GM23338 (cell line): ENCODE results near the gene TXNRD1. TPM values are rescaled to one million over a fixed set of nuclear protein-coding genes. Genes with fewer than 3 reads are reported as not detected.

Source experiments
- ATAC-seq: fragments of 200-7000 bp; cut with Tn5 transposase; 3 replicates; pipeline ENCODE4 v1.9.1; 2020
- DNase-seq: peaks from one replicate; pipeline ENCODE4 v3.0.0-alpha.2; 2015; ENCODE audit warnings: low spot score
- H2AFZ ChIP-seq: fragments of 200-600 bp; sonication (generic); 2 replicates; pipeline ENCODE4 v1.8.0; 2016; ENCODE audit warnings: antibody characterized with exemption, mild to moderate bottlenecking, moderate library complexity
- H3F3A ChIP-seq: fragments of 200-600 bp; sonication (generic); replicated peaks from 2 replicates; pipeline ENCODE4 v1.8.0; 2017; ENCODE audit warnings: antibody characterized with exemption, mixed run types, low read depth
- H3K27ac ChIP-seq: fragments of 200-600 bp; sonication (generic); 2 replicates; pipeline ENCODE4 v1.6.1; 2016; ENCODE audit warnings: low read depth
- H3K27me3 ChIP-seq: fragments of 200-600 bp; sonication (generic); 2 replicates; pipeline ENCODE4 v1.8.0; 2016; ENCODE audit warnings: mild to moderate bottlenecking, mixed run types, moderate library complexity; ENCODE audit not compliant: insufficient read depth
- H3K36me3 ChIP-seq: fragments of 200-600 bp; sonication (generic); 2 replicates; pipeline ENCODE4 v1.8.0; 2016; ENCODE audit warnings: mild to moderate bottlenecking; ENCODE audit not compliant: insufficient read depth
- H3K4me1 ChIP-seq: fragments of 200-600 bp; sonication (generic); 2 replicates; pipeline ENCODE4 v1.8.0; 2016; ENCODE audit warnings: mild to moderate bottlenecking, moderate library complexity; ENCODE audit not compliant: insufficient read depth
- H3K4me2 ChIP-seq: fragments of 200-600 bp; sonication (generic); 2 replicates; pipeline ENCODE4 v1.7.1; 2017; ENCODE audit warnings: mixed run types
- H3K4me3 ChIP-seq: fragments of 200-600 bp; sonication (generic); 2 replicates; pipeline ENCODE4 v1.6.1; 2016; ENCODE audit warnings: mixed run types
- H3K79me2 ChIP-seq: fragments of 200-600 bp; sonication (generic); replicated peaks from 2 replicates; pipeline ENCODE4 v1.8.0; 2017; ENCODE audit warnings: mild to moderate bottlenecking; ENCODE audit not compliant: insufficient read depth
- H3K9me2 ChIP-seq: fragments of 200-600 bp; sonication (generic); 2 replicates; pipeline ENCODE4 v1.8.0; 2017; ENCODE audit not compliant: insufficient read depth
- H4K20me1 ChIP-seq: fragments of 200-600 bp; sonication (generic); replicated peaks from 2 replicates; pipeline ENCODE4 v1.8.0; 2017; ENCODE audit warnings: mild to moderate bottlenecking; ENCODE audit not compliant: insufficient read depth
- H3K27ac Mint-ChIP-seq: 2 replicates; pipeline ENCODE4 v1.8.0; 2020; ENCODE audit warnings: inconsistent platforms, mild to moderate bottlenecking, moderate library complexity, mixed read lengths
- H3K27me3 Mint-ChIP-seq: 3 replicates; pipeline ENCODE4 v1.8.0; 2022; ENCODE audit warnings: low read depth, mild to moderate bottlenecking, moderate library complexity, mixed read lengths, inconsistent platforms; ENCODE audit not compliant: insufficient read depth, poor library complexity
- H3K36me3 Mint-ChIP-seq: 3 replicates; pipeline ENCODE4 v1.8.0; 2021; ENCODE audit warnings: low read depth, mild to moderate bottlenecking, inconsistent platforms, moderate library complexity, mixed read lengths
- H3K4me1 Mint-ChIP-seq: 3 replicates; pipeline ENCODE4 v1.8.0; 2020; ENCODE audit warnings: mild to moderate bottlenecking, inconsistent platforms, mixed read lengths
- H3K4me3 Mint-ChIP-seq: 3 replicates; pipeline ENCODE4 v1.8.0; 2021; ENCODE audit warnings: moderate library complexity, mild to moderate bottlenecking, inconsistent platforms, mixed read lengths
- H3K9me3 Mint-ChIP-seq: 3 replicates; pipeline ENCODE4 v1.8.0; 2020; ENCODE audit warnings: moderate library complexity, mild to moderate bottlenecking, inconsistent platforms, mixed read lengths
- CREB1 ChIP-seq: fragments of 250-450 bp; sonication (Bioruptor Pico); IDR thresholded peaks from 2 replicates; pipeline ENCODE4 v1.5.0; 2020; ENCODE audit warnings: low read depth, mild to moderate bottlenecking, moderate library complexity
- JUNB ChIP-seq: IDR thresholded peaks from one replicate; pipeline ENCODE4 v1.6.1; 2016; ENCODE audit warnings: antibody characterized with exemption; ENCODE audit not compliant: unreplicated experiment
- POLR2AphosphoS5 ChIP-seq: IDR thresholded peaks from 2 replicates; pipeline ENCODE4 v1.6.1; 2016; ENCODE audit warnings: antibody characterized with exemption, low read depth
- STAT1 ChIP-seq: IDR thresholded peaks from one replicate; pipeline ENCODE4 v1.6.1; 2016; ENCODE audit warnings: antibody characterized with exemption; ENCODE audit not compliant: unreplicated experiment
- polyA plus RNA-seq: library from polyadenylated mRNA; unstranded; fragments of >200 nt; fragmentation: Nextera tagmentation; extraction: Ambion mirVana; gene quantifications from 2 replicates; pipeline ENCODE4 v1.2.1, GENCODE V29; 2016
- total RNA-seq: library from RNA; depleted of rRNA; stranded (reverse); fragments of >200 nt; shearing (Covaris generic); gene quantifications from 2 replicates; pipeline ENCODE4 v1.2.3, GENCODE V29; 2014
- TF ChIP-seq, protein P1 (sequence below): fragments of 250-450 bp; sonication (Bioruptor Pico); IDR thresholded peaks from 2 replicates; pipeline ENCODE4 v1.5.0; 2020; ENCODE audit warnings: mild to moderate bottlenecking, moderate library complexity
- TF ChIP-seq, protein P2 (sequence below), 2 experiments: fragments of 200-600 bp in 1 of 2; sonication (generic) in 1 of 2; conservative IDR thresholded peaks; 2 replicates each; pipeline versions ENCODE4 v1.5.1 to v1.6.1; 2016 to 2017; ENCODE audit warnings: antibody characterized with exemption in 2 of 2, low read depth in 2 of 2, mild to moderate bottlenecking in 2 of 2, moderate library complexity in 1 of 2

Gene TXNRD1
- total and polyA plus RNA-seq, 2 experiments from 2014 or later = 115 to 127 TPM

GRCh38 chr12:104315326-104316224 is 100.0 kb downstream of the TXNRD1 start:
- no peak overlapping the region for H2AFZ ChIP-seq
- peaks cover 70% of the 10 kb centered on the region for H3K36me3 ChIP-seq
- DNase-seq (no peak), ATAC-seq (no peak)
- no peaks in the 10 kb centered on the region for H3K9me2 ChIP-seq
- Mint-ChIP-seq H3K4me1 (no peaks in the 10 kb centered on the region), H3K36me3 (peaks cover 88% of the 10 kb centered on the region), H3K27me3 (no peaks in the 10 kb centered on the region), H3K4me3 (no peak overlapping the region), H3K9me3 (no peaks in the 10 kb centered on the region), H3K27ac (no peak overlapping the region)
- H3K4me3 ChIP-seq = no peak overlapping the region
- peaks cover 15% of the 10 kb centered on the region for H4K20me1 ChIP-seq
- no peak overlapping the region for H3K4me2 ChIP-seq
- no peak overlapping the region for H3K27ac ChIP-seq
- TF ChIP-seq JUNB = no peak
- TF ChIP-seq CREB1 (CRISPR knock-in tag) = no peak
- TF ChIP-seq, protein P1, sequence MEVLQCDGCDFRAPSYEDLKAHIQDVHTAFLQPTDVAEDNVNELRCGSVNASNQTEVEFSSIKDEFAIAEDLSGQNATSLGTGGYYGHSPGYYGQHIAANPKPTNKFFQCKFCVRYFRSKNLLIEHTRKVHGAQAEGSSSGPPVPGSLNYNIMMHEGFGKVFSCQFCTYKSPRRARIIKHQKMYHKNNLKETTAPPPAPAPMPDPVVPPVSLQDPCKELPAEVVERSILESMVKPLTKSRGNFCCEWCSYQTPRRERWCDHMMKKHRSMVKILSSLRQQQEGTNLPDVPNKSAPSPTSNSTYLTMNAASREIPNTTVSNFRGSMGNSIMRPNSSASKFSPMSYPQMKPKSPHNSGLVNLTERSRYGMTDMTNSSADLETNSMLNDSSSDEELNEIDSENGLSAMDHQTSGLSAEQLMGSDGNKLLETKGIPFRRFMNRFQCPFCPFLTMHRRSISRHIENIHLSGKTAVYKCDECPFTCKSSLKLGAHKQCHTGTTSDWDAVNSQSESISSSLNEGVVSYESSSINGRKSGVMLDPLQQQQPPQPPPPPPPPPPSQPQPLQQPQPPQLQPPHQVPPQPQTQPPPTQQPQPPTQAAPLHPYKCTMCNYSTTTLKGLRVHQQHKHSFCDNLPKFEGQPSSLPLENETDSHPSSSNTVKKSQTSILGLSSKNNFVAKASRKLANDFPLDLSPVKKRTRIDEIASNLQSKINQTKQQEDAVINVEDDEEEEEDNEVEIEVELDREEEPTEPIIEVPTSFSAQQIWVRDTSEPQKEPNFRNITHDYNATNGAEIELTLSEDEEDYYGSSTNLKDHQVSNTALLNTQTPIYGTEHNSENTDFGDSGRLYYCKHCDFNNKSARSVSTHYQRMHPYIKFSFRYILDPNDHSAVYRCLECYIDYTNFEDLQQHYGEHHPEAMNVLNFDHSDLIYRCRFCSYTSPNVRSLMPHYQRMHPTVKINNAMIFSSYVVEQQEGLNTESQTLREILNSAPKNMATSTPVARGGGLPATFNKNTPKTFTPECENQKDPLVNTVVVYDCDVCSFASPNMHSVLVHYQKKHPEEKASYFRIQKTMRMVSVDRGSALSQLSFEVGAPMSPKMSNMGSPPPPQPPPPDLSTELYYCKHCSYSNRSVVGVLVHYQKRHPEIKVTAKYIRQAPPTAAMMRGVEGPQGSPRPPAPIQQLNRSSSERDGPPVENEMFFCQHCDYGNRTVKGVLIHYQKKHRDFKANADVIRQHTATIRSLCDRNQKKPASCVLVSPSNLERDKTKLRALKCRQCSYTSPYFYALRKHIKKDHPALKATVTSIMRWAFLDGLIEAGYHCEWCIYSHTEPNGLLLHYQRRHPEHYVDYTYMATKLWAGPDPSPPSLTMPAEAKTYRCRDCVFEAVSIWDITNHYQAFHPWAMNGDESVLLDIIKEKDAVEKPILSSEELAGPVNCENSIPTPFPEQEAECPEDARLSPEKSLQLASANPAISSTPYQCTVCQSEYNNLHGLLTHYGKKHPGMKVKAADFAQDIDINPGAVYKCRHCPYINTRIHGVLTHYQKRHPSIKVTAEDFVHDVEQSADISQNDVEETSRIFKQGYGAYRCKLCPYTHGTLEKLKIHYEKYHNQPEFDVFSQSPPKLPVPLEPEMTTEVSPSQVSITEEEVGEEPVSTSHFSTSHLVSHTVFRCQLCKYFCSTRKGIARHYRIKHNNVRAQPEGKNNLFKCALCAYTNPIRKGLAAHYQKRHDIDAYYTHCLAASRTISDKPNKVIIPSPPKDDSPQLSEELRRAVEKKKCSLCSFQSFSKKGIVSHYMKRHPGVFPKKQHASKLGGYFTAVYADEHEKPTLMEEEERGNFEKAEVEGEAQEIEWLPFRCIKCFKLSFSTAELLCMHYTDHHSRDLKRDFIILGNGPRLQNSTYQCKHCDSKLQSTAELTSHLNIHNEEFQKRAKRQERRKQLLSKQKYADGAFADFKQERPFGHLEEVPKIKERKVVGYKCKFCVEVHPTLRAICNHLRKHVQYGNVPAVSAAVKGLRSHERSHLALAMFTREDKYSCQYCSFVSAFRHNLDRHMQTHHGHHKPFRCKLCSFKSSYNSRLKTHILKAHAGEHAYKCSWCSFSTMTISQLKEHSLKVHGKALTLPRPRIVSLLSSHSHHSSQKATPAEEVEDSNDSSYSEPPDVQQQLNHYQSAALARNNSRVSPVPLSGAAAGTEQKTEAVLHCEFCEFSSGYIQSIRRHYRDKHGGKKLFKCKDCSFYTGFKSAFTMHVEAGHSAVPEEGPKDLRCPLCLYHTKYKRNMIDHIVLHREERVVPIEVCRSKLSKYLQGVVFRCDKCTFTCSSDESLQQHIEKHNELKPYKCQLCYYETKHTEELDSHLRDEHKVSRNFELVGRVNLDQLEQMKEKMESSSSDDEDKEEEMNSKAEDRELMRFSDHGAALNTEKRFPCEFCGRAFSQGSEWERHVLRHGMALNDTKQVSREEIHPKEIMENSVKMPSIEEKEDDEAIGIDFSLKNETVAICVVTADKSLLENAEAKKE (CRISPR knock-in tag) = no peak
- TF ChIP-seq, protein P2, sequence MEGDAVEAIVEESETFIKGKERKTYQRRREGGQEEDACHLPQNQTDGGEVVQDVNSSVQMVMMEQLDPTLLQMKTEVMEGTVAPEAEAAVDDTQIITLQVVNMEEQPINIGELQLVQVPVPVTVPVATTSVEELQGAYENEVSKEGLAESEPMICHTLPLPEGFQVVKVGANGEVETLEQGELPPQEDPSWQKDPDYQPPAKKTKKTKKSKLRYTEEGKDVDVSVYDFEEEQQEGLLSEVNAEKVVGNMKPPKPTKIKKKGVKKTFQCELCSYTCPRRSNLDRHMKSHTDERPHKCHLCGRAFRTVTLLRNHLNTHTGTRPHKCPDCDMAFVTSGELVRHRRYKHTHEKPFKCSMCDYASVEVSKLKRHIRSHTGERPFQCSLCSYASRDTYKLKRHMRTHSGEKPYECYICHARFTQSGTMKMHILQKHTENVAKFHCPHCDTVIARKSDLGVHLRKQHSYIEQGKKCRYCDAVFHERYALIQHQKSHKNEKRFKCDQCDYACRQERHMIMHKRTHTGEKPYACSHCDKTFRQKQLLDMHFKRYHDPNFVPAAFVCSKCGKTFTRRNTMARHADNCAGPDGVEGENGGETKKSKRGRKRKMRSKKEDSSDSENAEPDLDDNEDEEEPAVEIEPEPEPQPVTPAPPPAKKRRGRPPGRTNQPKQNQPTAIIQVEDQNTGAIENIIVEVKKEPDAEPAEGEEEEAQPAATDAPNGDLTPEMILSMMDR (conservative IDR thresholded peaks at IDR 0.05; ENCODE audit: low read depth in 2 of 2) = no peak
- TF ChIP-seq STAT1 = no peak
- no peak for TF ChIP-seq POLR2AphosphoS5
- peaks cover 16% of the 10 kb centered on the region; the same call in 1 of the 2 replicates for H3K79me2 ChIP-seq
- H3K4me1 ChIP-seq = no peaks in the 10 kb centered on the region
- H3F3A ChIP-seq = no peaks in the 10 kb centered on the region
- H3K27me3 ChIP-seq = no peaks in the 10 kb centered on the region
